ENCODE data around the gene SLX4IP.
"Not testable (repeated sequence)": the region's sequence is repeated elsewhere in the genome, so short reads cannot be mapped to it uniquely, and the experiment has no call there.

The SLX4IP gene

DNA sequence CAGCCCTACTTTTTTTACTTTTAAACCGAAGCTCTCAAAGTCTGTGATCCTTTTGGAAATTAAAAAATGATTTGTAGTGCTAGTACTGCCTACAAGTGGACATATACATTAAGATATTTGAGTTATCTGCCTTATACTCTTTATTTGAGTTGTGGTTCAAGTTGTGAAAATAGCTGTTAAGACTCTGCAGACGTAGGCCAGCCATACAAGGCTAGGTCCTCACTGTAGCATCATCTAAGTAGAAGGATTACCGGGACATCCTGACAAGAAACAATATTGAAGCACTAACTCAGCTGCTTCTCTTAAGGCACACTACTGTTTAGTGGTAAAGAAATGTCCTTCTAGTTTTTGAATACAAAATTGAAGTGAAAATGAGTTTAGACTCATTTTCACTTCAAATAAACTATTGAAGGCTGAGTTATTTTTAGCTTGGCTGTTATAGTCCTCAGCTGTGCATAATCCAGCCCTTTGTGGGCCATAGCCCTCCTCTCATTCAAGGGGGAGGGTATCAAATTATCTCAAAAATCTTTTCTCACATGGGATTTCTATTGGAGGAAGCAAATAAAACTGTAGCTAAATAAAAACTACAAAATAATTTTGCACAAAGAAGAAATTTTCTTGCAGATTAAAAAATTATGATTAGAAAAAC is 170.6 kb downstream of the SLX4IP start:
- no peak for DNase-seq (ENCODE audit: low read depth)

DNA sequence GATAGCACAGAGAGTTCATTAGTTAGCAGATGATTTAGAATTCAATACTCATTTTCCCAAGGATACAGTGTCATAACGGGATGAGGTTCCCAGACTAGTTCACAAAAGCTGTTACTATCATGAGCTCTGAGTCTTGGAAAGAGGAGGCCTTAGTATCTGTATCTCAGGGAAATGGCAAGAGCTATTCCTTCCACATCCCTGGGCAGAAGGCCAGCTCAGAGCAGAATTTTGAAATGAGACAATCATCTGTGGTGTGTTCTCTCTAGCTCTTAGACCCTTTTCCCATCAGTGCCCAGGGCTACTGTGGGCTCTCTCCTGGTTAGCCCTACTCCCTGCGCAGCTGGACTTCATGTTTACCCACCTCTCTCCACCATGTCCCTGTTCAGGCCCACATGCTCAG is 174.2 kb downstream of the SLX4IP start:
- no peak for DNase-seq (ENCODE audit: low read depth)

DNA sequence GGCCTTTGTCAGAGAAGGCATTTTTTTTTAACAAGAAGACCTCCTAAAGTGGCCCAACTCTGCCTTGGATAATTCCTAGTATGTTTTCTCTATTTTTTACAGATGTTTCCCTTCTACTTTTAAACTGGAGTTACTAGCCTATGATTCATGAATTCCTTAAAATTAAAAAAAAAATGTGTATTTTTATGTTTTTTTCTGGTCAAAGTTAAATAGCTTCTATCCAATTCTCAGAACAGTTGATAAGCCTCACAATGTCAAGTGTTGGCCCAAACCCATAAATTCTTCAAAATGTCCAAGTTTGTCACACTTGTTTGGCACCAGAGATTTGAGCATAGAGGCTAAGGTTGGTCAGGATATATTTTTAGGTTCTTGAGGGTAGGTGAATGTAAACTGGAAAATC is 174.7 kb downstream of the SLX4IP start:
- DNase-seq (ENCODE audit: low read depth), result no peak

DNA sequence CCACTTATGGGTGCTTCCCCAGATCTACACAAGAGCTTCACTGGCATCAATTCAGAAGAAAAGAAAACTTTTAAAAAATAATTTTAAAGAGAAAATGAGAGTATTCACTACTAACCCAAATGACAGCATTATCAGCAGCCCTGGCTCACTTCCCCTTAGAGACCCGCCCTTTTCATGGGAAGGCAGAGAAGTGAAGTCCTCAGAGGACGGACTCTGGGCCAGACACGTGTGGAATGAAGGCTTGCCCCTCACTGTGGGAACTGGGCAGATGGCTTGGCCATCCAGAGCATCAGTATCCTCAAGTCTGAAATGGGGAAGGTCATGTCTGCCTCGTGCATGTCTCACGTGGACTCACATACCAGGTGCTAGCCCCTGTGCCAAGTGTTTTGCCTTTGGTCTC is 175.1 kb downstream of the SLX4IP start:
- no peak for DNase-seq (ENCODE audit: low read depth)

DNA sequence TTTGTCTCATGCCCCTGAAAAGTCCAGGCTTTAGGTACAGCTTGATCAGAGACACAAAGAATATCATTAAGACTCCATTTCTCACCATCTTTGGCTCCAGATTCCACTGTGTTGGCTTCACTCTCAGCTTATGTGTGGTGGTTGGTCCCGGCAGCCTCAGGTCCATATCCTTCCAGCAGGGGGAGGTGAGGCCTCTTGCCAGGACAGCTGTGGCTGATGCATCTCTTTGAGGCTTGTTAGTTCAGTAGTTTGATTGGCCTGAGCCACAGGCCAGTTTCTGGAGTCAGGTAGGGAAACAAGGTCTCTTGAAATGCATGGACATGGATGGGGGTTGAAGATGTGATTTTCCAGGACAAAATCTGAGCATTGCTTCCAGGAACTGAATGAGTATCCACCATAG is 176.3 kb downstream of the SLX4IP start:
- no peak for DNase-seq (ENCODE audit: low read depth)

DNA sequence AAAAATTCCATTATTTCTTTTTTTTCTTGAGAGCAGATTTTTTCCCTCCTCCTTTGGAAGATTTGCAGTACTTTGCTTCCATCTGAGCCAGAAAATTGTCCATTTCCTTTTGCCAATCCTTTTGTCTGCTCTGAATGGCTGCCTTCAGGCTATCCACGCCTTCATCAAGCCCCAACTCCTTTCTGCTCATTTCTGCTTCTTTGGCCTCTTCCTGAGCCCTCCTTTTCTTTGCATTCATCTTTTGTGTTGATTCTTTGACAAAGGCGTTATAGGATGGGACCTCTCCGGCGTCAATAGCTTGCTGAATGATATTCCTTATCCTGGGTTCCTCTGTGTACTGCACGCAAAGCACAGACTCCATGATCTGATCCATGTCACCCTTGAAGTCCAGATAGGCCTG is 178.3 kb downstream of the SLX4IP start:
- DNase-seq (ENCODE audit: low read depth), result not testable (repeated sequence)

DNA sequence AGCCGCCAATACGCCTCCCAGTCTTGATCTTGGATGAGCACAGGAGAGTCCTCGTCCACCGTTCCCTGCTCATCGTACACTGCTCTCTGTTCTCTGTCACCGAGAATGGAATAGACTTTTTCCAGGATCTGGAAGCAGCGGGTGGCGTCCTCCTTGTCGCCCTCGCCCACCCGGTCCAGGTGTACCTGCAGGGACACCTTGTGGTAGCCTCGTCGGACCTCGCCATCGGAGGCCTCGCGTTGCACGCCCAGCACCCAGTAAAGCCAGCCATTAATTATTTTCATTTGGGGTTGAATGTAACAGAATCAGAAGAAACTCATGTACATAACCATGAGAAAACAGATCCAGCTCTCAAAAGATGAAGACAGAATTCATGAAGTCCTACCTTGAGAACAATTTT is 178.8 kb downstream of the SLX4IP start:
- DNase-seq (ENCODE audit: low read depth), result no peak

DNA sequence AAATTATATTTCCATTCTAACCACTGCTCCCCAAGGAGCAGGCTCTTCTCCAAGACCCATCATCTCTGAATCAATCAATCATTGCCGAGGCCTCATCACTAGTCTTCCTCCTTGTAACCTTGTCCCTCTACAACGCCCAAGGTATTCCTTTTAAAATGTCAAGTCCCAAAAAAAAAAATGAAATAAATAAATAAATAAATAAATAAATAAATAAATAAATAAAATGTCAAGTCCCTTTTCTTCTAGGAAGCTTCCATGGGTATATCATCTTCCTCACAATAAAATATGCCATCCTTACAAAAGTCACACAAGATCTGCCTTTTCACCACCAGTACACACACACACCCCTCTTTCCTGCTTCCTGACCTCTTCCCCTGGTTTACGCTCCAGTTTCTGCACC is 181.1 kb downstream of the SLX4IP start:
- no peak for DNase-seq (ENCODE audit: low read depth)

DNA sequence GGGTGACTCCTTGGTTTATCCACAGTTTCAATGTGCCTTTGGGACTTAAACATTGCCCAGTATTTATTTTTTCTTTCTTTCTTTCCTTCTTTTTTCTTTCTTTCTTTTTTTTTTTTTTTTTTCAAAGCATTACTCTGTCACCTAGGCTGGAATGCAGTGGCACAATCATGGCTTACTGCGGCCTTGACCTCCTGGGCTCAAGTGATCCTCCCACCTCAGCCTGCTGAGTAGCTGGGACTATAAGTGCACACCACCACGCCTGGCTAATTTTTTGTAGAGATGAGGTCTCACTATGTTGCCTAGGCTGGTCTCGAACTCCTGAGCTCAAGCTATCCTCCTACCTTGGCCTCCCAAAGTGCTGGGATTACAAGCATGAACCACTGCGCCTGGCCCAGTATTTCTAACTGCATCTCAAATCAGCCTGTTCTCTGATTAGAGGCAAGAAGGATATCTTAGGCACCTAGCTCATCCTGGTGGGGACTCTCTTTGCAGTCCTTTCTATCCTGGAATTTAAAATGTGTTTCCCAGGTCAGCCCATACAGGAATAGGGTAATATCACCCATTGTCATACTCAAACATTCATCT is 182.5 kb downstream of the SLX4IP start:
- DNase-seq (ENCODE audit: low read depth), result not testable (repeated sequence)

DNA sequence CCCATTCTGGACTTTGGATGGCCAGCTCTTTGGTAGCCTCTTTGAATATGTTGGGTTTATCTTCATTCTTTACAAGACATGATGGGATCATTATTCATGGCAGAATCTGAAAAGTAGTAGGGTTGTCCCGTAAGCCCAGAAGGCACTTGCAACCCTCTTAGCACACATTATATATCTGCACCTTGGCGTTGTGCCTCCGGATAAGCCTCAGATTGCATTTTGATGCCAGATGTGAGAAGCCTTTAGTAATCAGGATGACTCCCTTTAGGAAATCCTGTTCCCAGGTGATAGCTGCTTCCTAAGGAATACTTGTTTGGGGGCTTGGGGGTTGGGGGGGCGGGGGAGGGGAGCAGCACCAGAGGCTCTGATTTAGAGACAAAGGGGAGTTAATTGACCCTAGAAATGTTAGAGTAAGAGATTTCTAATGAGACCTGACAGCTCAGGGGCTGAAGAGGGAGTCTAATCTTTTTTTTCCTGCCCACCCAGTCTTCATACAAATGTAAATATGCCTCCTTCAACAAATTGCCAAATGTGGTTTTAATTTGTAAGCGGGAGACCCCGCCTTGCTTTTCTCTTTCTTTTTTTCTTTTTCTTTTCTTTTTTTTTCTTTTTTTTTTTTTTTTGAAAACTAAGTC is 183.6 kb downstream of the SLX4IP start:
- DNase-seq (ENCODE audit: low read depth), result no peak

DNA sequence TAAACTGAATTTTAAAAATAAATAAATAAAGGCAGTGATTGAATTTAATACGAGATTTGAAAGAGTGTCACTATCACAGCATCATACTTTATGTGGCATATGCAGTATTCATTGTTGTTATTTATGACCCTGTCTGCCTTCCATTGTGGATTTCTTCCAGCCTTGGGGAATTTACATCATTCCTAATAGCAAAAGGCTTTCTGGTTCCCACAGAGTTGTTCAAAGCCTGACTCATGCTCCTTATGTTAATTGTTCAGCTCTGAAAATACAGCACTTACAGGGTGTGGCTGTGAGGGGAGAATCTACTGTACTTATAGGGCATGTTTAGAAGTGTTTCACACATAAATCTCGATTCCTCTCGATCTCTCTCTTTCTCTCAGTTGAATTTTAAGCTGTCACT is 184.3 kb downstream of the SLX4IP start:
- no peak for DNase-seq (ENCODE audit: low read depth)

DNA sequence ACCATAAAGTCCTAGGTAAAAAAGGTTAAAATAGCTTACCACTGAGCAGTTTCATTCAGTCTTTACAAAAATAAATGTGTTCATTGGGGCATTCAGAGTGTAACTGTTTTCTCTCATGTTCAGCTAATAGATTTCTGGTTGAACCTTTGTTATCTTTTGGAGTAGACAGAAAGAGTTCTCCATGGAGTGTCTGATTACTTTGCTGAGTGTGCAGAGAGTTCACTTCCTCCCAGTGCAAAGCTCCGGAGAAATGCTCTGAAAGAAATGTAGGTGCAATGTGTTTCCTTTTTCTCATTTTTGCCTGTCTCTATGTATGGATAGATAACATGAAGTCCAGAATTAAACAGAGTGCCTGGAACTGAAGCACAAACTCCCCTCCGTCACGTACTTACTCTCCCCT is 186.0 kb downstream of the SLX4IP start:
- no peak for DNase-seq (ENCODE audit: low read depth)

DNA sequence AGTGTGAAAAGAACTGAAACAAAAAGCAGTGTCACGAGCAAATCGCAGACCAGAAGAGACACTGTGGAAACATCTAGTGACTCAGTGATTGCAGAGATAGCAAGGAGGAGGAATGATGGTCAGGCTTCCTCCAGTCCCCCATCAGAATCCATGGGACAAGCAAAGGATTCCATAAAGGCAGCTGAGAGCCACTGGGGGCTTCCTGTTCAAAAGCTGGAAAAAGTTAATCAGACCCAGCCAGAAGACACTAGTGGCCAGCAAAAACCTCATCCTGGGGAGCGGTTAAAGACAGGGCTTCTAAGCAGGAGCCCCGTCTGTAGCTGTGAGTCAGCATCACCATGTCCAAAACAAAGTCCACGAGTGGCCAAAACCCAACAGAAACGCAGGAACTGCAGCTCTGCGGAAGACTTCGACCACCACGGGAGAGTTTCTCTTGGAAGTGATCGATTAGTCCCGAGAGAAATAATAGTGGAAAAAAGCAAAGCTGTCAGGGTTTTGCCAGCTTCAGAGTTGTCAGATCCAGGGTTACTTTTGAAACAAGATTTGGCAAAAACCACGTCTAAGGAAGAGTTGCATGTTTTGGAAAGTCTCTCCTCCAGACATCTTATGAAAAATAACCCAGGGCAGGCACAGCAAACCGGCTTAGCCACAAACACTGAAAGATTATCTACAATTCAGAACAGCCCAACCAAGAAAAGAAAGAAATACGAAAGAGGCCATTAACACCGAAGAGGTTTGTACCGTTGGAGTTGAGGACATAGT is 187.7 kb downstream of the SLX4IP start:
- no peak for DNase-seq (ENCODE audit: low read depth)

DNA sequence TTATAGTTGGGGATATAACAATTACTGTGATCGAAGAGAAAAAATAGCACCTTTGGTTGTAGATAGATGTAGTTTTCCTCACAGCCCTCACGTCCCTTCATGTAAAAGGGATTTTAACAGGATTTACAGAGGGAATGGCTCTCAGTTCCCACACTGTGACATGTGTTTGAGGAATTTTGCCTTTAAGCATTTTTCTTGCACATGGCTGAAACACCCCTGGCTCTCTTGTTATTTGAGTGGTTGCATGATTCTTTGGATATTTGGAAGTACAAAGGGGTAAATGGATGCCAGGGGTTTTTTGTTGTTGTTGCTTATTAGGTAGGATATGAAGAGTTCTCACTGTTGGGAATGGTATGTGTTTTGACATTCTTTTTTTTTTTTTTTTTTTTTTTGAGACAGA is 190.5 kb downstream of the SLX4IP start:
- no peak for DNase-seq (ENCODE audit: low read depth)

DNA sequence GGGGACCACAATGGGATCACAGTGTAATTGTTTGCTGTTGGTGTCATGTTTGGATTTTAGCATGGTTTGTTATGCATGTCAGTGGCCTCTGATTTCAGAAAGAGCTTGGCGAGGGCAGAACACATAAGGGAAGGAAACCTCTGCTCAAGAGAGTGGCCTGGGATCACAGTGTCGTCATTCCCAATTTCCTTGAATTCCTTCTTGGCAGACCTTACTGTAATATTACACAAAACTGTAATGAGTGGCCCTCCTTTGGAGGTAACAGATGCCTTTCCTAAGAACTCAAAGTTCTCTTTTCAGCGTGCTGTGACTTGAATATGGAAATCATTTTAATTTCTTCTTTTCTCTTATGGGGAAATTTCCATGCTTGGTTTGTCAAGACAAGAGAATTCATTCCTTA is 191.8 kb downstream of the SLX4IP start:
- DNase-seq (ENCODE audit: low read depth), result no peak

DNA sequence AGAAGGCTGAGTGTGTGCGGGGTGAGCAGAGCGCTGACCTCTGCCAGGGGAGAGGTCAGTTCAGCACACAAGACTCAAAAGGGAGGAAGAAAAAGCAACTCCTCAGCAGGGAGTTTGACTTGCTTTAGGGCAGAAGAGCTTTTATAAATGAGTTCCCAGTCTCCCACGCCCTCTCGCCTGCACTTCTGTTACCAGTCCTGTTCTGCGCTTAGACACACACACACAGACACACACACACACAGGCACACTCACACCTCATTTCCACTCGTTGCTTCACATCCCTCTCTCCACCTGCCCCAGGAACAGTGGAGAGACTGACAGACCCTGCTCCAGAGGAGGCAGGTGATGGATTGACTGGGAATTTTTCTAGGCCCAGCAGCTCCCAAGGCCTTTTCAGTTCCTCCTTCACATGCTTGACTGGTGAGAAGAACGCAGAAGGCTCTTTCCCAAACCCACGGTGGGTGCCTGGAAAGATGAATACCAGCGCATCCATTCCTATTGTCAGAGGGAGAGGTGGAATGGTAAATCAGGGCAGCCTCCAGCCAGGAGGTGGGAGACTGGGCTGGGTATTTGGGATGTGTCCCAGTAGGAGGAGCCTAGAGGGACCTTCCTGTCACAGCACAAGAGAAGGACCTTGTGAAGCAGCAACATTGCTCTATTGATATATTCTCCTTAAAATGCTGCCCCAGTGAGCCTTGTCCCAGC is 195.0 kb downstream of the SLX4IP start:
- no peak for DNase-seq (ENCODE audit: low read depth)

DNA sequence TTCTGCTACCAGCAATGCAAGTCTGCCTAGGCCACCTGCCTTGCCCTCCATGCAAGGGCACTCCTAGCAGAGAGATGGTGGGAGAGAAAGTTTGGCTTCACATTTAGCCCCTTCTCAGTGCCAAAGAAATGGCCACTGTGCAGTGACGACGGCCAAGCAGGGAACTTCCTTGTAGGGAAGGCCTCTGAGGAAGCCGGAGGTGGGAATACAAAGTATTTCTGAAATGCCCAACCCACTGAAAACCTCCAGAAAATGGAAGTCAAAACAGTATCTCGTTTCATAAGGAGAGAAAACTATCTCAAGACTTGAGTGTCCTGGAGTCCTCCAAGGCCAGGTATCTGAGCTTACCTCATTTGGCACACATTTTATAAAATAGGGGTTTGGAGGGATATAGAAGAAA is 196.0 kb downstream of the SLX4IP start:
- no peak for DNase-seq (ENCODE audit: low read depth)

DNA sequence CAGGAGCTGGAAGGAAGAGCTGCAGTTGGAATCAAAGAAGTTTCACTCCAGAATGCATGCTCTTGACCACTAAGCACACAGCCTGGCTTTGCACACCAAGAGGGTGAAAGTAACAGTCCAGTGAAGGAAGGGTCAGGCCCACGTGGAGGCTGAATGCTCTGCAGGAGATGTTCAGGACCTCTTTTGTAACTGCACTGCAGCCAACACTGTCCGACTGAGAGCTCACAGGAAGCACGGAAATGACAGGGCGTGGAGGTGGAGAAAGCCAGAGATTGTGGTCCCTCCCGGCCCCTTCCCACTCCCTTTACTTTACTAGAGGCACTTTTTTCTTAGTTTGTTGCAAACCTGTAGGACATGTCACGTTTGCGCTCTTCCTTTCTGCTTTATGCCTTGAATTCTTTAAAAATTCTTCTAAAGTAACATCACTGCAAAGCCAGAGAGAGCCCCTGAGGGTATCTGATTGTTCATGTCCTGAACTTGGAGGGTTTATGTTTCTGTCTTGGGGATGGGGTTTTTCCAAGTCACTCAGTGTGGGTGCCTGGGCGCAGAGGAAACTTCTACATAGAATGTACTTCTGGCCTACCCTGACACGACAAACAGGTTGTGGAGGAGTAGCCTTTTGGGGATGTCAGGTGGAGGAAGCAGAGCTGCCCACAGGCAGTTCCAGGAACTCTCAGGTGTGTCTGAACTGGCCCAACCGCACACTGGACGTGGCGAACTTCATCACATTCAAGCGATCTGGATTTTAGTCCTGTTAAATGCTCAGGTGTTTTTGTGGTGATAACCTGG is 197.8 kb downstream of the SLX4IP start:
- no peak for DNase-seq (ENCODE audit: low read depth)

DNA sequence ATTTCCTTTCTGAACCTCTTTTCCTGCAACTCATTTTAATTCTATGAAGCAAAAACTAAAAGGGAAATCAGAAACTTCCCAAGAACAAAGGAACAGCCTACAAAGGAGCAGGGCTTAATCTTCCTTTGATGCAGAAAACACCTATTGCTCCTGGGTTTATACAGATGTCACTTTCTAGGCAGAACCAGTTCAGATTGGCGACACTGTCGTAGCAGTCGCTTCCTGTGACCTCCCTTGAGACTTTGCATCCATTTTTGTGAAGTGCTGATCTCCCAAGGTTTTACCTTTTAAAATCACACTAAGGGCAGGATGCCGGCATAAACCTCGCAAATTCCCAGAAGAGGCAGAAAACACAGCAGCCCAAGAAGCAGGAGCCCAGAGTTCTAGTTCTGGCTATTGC is 198.6 kb downstream of the SLX4IP start:
- DNase-seq (ENCODE audit: low read depth), result no peak

DNA sequence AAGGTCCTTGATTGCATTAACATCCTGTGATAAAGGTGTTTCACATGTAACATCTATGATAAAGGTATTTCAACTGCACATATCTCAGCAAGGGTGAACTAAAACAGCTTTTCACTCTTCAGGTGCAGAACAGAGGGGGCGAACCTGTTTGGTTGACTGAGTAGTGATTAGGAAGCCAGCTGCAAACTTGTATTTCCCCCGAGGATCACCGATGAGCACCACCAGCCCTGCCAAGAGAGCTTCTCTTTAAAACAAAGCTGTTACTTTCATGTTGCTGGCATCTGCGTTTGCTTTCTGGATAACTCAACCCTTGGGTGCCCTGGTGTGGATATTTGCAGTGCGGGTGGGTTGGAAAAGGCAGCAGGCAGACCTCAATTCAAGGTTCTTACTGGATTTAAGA is 199.1 kb downstream of the SLX4IP start:
- DNase-seq (ENCODE audit: low read depth), result no peak

DNA sequence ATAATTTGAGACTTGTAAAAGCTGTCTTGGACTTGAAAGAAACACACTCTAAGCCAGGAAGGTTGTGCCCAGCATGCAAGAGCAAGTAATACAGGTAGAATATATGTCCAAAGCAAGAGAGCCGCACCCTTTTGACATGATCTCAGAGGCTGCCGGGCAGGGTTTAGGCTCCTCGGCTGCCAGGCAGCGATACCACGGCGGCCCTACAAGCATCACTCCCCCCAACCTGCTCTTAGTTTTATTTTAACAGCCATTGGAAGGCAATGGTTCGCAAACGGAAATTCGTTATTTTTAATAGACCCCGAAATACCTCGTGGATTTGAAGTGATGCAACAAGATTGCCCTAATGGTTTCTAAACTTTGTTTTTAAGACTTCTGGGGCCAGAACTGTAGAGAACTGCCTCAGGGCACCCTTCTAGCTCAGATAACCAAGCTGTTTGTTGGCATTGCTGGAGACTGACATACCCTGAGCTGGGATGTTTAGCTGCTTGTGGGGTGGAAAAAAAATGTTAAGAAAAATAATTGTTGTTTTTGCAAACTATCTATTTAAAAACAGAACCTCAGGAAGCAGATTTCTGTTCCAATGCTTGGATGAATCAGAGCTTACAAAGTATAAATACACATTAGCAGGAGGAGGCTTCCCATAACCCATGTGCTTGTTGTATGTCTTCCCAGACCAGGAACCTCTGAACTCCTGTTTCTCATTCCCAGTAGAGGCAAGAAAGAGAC is 199.7 kb downstream of the SLX4IP start:
- no peak for DNase-seq (ENCODE audit: low read depth)
